HG02571 (cell line): ENCODE results near the gene TEX55.
"Not testable (repeated sequence)": the region's sequence is repeated elsewhere in the genome, so short reads cannot be mapped to it uniquely, and the experiment has no call there.

Experiments
- ATAC-seq: cut with Tn5 transposase; IDR thresholded peaks from one replicate; pipeline ENCODE4 v1.9.1; 2021; ENCODE audit warnings: mild to moderate bottlenecking, moderate library complexity; ENCODE audit not compliant: unreplicated experiment

The TEX55 gene

DNA sequence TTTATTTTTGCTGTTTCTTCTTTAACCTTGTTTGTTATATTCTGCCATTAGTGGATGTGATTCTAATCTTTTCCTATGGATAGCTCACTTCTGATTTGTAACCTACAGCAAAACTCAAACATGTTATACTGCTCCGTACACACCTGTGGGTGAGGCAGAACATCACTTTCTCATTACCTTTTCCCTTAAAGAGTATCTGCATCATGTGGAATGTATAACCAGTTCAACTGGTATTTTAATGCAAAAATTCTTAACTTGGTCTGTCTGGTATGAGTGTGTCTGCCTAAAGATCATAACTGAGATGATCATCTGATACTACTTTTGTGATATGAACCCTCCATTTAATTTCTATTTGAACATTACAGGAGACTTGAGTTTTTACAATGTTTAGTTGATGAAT lies 14.4 kb downstream of the TEX55 start:
- ATAC-seq = no peak

DNA sequence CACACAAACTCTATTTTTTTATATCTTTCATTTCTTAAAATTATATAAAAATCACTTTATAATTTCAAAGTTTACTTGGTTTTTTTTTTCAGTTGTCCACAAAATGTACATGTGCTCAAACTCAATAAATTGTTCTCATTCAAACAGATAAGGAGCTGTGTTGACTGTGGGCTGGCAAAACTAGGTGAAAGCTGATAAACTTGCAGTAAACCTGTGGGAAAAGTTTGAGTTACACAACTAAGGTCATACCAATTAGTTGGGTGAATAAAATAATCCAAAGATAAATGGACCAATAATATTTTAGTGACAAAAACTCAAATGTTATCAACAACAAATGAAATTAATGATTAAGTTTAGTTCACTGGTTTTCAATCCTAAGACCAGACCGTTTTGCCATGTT lies 14.8 kb downstream of the TEX55 start:
- ATAC-seq = no peak

DNA sequence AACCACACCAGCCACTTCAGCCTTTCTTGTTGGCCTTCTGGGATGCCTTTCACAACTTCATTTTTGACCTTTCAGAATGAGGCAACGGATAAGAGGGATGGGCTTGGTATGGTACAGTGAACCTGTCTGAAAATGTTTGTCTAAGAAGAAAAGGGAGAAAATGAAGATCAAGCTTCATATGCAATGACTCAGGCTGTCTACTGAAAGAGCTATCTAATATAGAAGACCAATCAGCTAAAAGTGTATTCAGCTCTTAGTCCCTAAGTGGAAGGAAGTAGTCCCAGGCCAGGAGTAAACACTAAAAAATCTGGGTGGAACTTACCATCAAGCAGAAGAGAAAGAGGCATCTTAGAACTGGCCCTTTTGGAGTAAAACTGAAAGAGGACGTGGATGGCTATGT lies 15.3 kb downstream of the TEX55 start:
- no peak for ATAC-seq

DNA sequence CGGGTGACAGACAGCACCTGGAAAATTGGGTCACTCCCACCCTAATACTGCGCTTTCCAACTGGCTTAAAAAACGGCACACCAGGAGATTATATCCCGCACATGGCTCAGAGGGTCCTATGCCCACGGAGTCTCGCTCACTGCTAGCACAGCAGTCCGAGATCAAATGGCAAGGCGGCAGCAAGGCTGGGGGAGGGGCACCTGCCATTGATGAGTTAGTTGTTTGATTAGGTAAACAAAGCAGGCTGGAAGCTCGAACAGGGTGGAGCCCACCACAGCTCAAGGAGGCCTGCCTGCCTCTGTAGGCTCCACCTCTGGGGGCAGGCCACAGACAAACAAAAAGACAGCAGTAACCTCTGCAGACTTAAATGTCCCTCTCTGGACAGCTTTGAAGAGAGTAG lies 18.8 kb downstream of the TEX55 start:
- ATAC-seq = not testable (repeated sequence)

DNA sequence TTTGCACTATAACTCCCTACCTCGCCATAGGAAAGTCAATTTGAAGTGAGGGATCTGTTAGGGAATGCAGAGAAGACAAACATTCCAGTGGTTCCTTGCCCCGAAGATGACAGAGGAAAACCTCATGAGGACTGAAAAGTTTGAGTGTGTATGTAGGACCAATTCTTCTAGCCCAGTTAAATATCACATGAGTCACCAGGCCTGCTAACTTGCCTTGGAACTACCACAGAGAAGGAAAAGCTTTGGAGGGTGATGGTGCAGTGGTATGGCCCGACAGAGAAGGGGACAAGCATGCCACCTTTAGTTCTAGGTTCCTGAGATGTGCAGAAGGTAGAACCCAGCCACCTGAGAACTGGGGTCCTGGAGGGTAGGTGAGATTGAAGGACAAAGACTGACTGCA lies 24.9 kb downstream of the TEX55 start:
- ATAC-seq = no peak

DNA sequence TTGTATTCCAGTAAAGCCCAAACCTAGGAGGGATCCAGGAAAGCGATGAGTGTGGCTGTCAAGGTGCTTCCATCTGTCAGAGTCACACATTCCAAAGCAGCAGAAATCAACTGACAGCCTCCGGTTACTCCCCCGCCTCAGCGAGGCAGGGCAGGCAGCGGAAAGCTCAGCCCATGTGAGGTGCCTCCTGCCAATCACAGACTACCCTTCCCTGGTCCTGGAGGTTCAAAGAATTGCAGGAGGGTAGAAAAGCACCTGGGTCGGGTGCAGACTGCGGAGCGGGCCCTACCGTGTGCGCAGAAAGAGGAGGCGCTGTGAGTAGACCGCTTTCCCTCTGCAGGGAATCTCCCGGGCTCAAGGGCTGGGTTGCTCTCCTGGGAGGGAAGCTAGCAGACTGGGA lies 27.4 kb downstream of the TEX55 start, which contains the start of gene UPK1B:
TSS of gene UPK1B (plus strand) at position 274 of the 400 bp plus-strand sequence. CDS start 13,144 bp downstream, outside the sequence.
- ATAC-seq = no peak

DNA sequence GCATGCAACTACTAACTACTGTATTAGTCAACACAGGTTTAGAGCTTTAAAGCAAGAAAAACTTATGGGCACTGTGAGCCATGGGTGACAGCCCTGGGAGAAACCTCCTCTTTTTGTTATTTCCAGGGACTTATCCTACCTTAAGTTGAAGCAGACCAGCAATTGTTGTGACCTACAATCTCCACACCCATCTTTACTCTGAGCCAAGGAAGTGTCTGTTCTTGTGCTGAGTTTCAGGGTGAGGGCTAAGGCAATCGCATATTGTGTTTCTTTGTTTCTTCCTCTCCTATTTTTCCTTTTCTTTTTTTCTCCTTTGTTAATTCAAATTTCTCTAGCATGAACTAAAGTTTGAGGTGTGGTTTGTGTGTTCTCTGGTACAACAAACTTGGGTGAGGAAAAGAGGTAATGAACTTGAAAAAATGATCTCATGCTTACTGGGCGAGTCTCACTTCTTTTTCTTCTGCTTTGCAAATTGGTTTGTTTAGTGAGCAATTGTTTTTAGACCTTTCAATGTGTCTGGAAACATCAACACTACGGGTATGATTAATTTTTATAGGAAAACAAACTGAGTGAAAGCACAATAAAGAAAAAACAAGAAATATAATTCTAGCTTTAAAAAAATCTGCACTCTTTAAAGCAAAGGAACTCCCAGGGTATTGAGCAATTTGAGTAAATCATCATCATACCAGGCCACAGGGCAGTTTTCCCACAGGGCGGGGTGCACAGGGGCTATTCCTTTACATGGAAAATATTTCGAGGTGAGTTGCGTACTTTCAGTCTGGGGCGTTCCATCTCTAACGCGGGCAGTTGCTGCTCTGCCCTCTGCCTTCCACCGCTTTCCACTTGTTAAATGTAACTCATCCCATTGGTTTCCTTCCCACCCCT lies 30.1 kb downstream of the TEX55 start:
- ATAC-seq = no peak

DNA sequence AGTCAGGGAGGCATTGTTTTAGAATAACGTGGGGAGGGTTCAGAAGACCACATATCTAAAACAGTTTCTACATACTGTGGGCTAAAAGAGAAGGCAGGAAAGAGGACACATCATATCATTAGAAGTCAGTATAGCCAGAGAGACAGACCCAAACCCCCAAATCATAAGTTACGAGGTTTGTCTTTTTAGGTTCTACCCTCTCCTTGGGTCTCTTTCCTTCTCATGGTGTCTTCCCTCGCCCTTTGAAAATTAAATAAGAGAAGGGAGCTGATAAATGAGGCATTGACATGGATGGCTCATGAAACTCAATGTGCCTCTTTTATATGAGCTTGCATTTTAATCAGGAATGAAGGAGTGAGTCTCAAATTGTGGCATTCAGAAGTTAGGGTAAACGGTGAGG lies 30.8 kb downstream of the TEX55 start:
- no peak for ATAC-seq

DNA sequence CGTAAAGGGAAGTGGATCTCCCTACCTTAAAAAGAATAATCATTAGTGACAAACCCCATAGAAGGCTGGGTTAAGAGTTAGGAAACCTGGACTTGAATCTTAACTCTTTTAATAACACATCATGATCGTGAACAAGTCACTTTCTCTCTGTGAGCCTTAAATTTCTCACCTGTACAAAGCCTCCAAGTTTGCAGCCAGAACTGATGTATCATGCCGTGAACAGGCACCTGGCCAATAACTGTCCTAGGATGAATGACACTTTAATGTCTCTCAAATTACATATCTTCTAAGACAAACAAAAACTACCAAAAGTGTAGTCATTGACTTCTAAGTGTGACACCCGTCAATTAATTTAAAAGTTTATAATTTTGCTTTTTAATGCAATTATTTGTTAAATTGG lies 31.4 kb downstream of the TEX55 start:
- ATAC-seq = no peak

DNA sequence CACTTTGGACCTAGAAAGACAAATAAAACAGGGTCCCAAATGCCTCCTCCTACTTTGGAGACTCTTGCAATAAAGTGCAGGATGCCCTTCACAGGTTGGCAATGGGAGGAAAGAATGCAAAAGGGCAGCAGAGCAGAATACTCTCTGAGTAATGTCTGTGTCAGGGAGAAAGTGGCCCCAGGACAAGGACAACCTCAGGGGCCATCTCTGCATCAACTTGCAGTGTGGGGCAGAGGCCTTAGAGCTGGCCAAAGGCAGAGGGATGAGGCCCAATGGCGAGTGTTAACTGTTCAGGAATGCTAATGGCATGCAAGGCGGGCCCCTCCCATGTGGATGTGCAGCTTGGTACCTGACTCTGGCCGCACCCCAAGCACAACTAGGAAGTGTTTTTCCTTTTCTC lies 35.8 kb downstream of the TEX55 start:
- no peak for ATAC-seq

DNA sequence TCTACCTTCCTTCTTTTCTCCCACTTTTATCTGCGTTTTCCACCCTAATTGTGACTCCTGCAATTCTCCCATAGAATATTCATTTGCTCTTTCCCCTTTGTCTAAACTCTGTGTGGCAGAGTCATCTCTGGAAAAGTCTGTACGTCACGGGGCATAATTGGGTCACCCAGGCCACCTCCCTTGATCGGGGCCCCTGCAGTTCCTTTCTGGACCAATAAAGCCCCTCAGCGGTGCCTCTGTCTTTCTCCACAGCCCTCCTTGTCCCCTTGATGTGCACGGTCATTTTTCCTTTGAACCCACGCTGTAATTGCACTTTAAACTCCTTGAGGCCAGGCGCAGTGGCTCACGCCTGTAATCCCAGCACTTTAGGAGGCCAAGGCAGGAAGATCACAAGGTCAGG lies 38.1 kb downstream of the TEX55 start:
- no peak for ATAC-seq

DNA sequence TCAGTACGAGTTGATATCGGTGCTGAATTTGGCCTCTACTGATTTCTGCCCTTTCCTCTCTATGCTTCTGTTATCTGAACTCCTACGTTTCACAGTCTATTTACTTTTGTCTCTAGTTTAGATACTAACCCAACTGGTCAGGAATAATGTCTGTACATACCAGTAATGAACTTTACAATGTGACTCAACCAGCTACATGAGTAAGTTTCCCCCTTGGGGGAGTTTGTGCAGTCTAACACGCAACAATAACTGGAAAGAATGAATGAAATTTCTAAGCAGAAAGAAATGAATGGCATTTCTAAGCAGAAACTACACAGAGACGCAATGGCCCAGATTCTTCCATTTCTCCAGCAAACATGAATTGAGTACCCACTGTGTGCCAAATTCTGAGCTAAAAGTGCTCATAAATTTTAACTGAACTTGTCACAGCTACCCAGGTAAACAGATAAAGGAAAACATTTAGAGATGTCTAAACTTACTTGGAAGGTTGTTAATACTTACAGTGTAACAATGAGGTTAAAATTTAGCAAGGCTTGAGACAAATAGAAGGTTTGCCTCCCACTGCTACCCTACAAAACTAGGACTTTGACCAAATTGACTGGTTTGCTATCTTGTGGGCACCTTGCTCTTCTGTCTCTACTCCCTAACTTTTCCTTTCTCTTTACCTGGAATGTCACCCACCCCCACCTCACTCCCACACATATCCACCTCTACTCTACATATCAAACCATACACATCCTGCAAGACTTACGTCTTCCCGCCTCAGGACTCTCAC lies 39.0 kb downstream of the TEX55 start:
- no peak for ATAC-seq

DNA sequence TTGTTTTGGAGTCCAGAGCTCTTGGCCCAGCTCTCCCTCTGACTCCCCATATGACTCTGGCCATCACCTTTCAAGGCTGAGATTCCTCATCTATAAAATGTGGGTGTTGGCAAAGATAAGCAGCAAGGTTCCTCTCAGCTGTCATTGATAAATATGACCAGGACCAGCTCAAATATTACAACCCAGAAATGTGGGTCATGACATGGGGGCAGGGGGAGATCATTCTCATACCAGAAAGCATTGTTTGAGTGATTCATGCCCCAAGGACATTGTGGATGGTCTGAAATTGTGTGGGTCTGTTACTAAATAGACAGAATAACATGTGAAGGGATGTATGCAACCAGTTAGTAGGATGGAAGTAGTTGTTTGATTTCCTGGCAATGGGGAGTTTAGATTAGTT lies 41.3 kb downstream of the TEX55 start:
- no peak for ATAC-seq

DNA sequence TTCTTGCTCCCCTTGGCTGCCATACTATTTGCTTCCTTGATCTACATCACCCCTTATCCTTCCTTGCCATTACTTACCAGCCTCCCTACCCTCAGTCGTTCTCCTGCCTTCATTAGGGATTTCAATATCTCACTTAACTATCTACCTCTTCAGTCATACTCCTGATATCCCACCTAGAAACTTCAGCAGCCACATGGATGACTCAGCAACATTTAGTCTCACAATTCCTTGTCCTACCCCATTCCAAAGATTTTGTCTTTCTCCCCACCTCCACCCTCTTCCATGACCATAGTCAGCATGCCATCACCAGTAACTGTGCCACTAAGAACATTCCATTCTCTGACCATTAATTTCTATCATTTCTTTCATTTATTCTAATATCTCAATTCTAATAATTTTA lies 45.8 kb downstream of the TEX55 start:
- no peak for ATAC-seq

DNA sequence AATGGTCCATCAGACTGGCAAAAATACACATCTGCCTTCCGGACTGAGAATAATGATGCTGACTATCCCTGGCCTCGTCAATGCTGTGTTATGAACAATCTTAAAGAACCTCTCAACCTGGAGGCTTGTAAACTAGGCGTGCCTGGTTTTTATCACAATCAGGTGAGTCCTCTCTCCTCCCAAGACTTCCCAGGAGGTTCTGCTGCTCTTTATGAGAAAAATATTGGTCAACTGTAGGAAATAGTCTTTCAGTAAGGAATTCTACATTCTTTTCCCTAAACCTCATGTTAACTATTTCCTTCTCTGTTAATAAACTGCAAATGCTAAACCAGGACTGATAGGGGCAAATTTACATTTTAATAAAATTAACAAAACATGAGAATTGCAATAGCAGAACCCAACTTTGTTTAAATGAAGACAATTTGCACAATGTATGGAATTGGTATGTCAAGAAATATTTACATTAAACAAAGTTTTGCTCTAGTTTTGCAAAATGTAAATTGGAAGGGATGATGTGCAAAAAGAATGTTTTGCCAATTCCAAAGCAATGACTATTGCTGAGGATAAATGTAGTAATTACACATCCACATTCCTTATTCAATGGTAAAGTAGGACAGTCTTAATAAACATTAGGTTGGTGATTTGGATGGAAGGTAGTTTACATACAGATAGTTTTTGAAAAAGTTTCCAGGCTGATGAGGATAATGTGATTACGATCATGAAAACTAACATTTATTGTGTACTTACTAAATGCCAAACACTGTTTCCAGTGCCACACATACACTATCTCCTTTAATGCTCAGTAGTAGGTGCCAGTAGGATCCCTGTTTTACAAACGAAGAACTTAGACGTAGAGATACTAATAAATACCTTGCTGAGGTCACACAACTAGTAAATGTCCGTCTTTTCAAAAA lies 48.5 kb downstream of the TEX55 start:
- ATAC-seq = no peak

DNA sequence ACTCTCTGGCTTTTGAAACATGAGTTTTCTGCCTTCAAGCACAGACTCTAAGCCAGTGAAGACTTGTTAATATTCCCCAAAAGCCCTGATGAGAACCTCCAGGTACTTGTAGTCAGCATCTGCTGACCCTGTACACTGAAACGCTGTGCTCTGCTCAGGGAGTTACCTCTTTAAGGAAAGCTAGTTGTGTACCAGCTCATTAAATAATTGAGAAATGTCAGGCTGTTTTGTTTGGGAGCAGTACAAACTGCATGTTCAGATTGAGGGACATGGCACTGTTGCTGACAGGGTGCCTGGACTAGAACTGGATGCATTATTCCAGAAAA lies 49.1 kb downstream of the TEX55 start:
- no peak for ATAC-seq

DNA sequence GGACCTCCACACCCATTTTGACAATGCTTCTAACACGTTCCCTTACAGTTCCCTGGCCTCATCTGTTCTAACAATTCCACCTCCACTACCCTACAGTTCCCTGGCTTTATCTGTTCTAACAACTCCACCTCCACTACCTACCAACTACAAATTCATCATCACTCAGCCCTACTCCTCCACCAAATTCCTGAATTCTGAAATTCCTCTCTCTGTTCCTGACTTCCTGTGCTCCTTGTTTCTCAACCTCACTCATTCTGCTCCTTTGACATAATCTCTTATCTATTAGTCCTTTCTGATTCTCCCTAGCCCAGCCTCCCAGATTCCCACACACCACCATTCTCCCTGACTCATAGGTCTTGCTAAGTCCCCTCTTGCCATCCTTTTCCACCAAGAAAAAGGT lies 49.9 kb downstream of the TEX55 start:
- ATAC-seq = no peak
